Fibroblast of lung (primary cell): ENCODE results near the gene KCNJ13. TPM values are rescaled to one million over a fixed set of nuclear protein-coding genes. Genes with fewer than 3 reads are reported as not detected.

Source experiments
- DNase-seq, 2 donors: peaks; one replicate each; pipeline versions ENCODE4 v3.0.0 to v3.0.0-alpha.2; 2010; ENCODE audit warnings: low read depth in 2 of 2
- H2AFZ ChIP-seq: 2 replicates; pipeline ENCODE4 v1.5.1; 2012; ENCODE audit warnings: low read length, control low read depth, inconsistent platforms
- H3K27ac ChIP-seq: 2 replicates; pipeline ENCODE4 v1.5.1; 2011; ENCODE audit warnings: low read length, control low read depth; ENCODE audit not compliant: insufficient read depth
- H3K27me3 ChIP-seq: 2 replicates; pipeline ENCODE4 v1.5.1; 2011; ENCODE audit warnings: mild to moderate bottlenecking, low read length; ENCODE audit not compliant: control insufficient read depth, insufficient read depth
- H3K36me3 ChIP-seq: 2 replicates; pipeline ENCODE4 v1.5.1; 2011; ENCODE audit warnings: low read length; ENCODE audit not compliant: control insufficient read depth, insufficient read depth
- H3K4me1 ChIP-seq: 2 replicates; pipeline ENCODE4 v1.5.1; 2011; ENCODE audit warnings: low read length; ENCODE audit not compliant: control insufficient read depth, insufficient read depth; ENCODE audit errors: extremely low read depth
- H3K4me2 ChIP-seq: 2 replicates; pipeline ENCODE4 v1.5.1; 2011; ENCODE audit warnings: low read length, control low read depth; ENCODE audit not compliant: insufficient read depth; ENCODE audit errors: extremely low read depth
- H3K4me3 ChIP-seq, 4 experiments: fragments of 200-600 bp in 1 of 4; sonication (generic) in 1 of 4; replicated peaks in 1 of 4; 2 replicates each; pipeline ENCODE4 v1.5.1; 2011 to 2016; ENCODE audit warnings: low read length in 4 of 4, low read depth in 3 of 4, mild to moderate bottlenecking in 3 of 4, control low read depth in 2 of 4, inconsistent platforms in 1 of 4, mixed read lengths in 1 of 4; ENCODE audit not compliant: insufficient read depth in 1 of 4; ENCODE audit errors: control extremely low read depth in 1 of 4
- H3K79me2 ChIP-seq: 2 replicates; pipeline ENCODE4 v1.5.1; 2012; ENCODE audit warnings: mild to moderate bottlenecking, low read length, inconsistent platforms; ENCODE audit not compliant: control insufficient read depth, insufficient read depth
- H3K9ac ChIP-seq: 2 replicates; pipeline ENCODE4 v1.5.1; 2011; ENCODE audit warnings: mild to moderate bottlenecking, low read length, control low read depth; ENCODE audit not compliant: insufficient read depth
- H3K9me3 ChIP-seq: 2 replicates; pipeline ENCODE4 v1.5.1; 2012; ENCODE audit warnings: low read depth, low read length; ENCODE audit not compliant: control insufficient read depth, insufficient read depth
- H4K20me1 ChIP-seq: 2 replicates; pipeline ENCODE4 v1.5.1; 2011; ENCODE audit warnings: low read length; ENCODE audit not compliant: control insufficient read depth, insufficient read depth; ENCODE audit errors: extremely low read depth
- CTCF ChIP-seq, 2 donors: IDR thresholded peaks in 1 of 2; conservative IDR thresholded peaks in 1 of 2; 1 replicate in 1 of 2; 2 replicates in 1 of 2; pipeline ENCODE4 v1.5.1; 2011 to 2012; ENCODE audit warnings: low read length in 2 of 2, control low read depth in 1 of 2, inconsistent platforms in 1 of 2, low read depth in 1 of 2, mild to moderate bottlenecking in 1 of 2
- EZH2 ChIP-seq: IDR thresholded peaks from 2 replicates; pipeline ENCODE4 v1.5.1; 2012; ENCODE audit warnings: low read length, control low read depth, mild to moderate bottlenecking; ENCODE audit errors: missing control alignments
- polyA plus RNA-seq, 2 donors: library from polyadenylated mRNA; depleted of rRNA in 1 of 2; stranded (reverse) in 1 of 2; unstranded in 1 of 2; fragments of >200 nt; gene quantifications; 2 replicates each; pipeline ENCODE4 v1.2.1, GENCODE V29; 2011 to 2012; ENCODE audit warnings: missing spikeins in 1 of 2
- total RNA-seq: library from RNA; depleted of rRNA; stranded (reverse); fragments of >200 nt; gene quantifications from 2 replicates; pipeline ENCODE4 v1.2.1, GENCODE V29; 2014

KCNJ13 gene
- total and polyA plus RNA-seq, 2 donors (not counting 1 experiment from before 2014, with no cell fraction given), result not detected

- H3K4me3 ChIP-seq, result no peak overlapping the region
- DNase-seq, result no peak
- H3K4me1 ChIP-seq, result no peaks in the 10 kb centered on the region
- H3K4me2 ChIP-seq, result no peak overlapping the region
- no peaks in the 10 kb centered on the region for H3K9me3 ChIP-seq
- H3K9ac ChIP-seq, result no peak overlapping the region
- TF ChIP-seq EZH2 (no peak), CTCF (conservative IDR thresholded peaks at IDR 0.05 in 1 of 2, IDR thresholded peaks at IDR 0.05 in 1 of 2; ENCODE audit: low read depth in 1 of 2, low read length in 2 of 2) (no peak)
- H3K36me3 ChIP-seq, result peaks cover 3% of the 10 kb centered on the region
- H4K20me1 ChIP-seq, result no peaks in the 10 kb centered on the region
- no peak overlapping the region for H3K27ac ChIP-seq
- no peaks in the 10 kb centered on the region for H3K27me3 ChIP-seq
- H2AFZ ChIP-seq, result no peak overlapping the region
- no peaks in the 10 kb centered on the region for H3K79me2 ChIP-seq
Observed at GRCh38 chr2:232750135-232750671, 26.2 kb downstream of the KCNJ13 start.

- no peaks in the 10 kb centered on the region for H3K9me3 ChIP-seq
- H3K9ac ChIP-seq, result no peak overlapping the region
- DNase-seq, result no peak
- H3K36me3 ChIP-seq, result peaks cover 3% of the 10 kb centered on the region
- H4K20me1 ChIP-seq, result no peaks in the 10 kb centered on the region
- no peak overlapping the region for H2AFZ ChIP-seq
- H3K79me2 ChIP-seq, result no peaks in the 10 kb centered on the region
- H3K4me3 ChIP-seq, result no peak overlapping the region
- H3K27ac ChIP-seq, result no peak overlapping the region
- H3K27me3 ChIP-seq, result no peaks in the 10 kb centered on the region
- no peak for TF ChIP-seq CTCF (conservative IDR thresholded peaks at IDR 0.05 in 1 of 2, IDR thresholded peaks at IDR 0.05 in 1 of 2; ENCODE audit: low read depth in 1 of 2, low read length in 2 of 2)
- TF ChIP-seq EZH2, result no peak
- H3K4me2 ChIP-seq, result no peak overlapping the region
- no peaks in the 10 kb centered on the region for H3K4me1 ChIP-seq
Observed at GRCh38 chr2:232749331-232749730, 27.0 kb downstream of the KCNJ13 start.

- H3K4me1 ChIP-seq, result no peaks in the 10 kb centered on the region
- no peak overlapping the region for H3K27ac ChIP-seq
- H3K9me3 ChIP-seq, result no peaks in the 10 kb centered on the region
- H2AFZ ChIP-seq, result no peak overlapping the region
- no peaks in the 10 kb centered on the region for H4K20me1 ChIP-seq
- H3K9ac ChIP-seq, result no peak overlapping the region
- H3K27me3 ChIP-seq, result no peaks in the 10 kb centered on the region
- H3K79me2 ChIP-seq, result no peaks in the 10 kb centered on the region
- TF ChIP-seq CTCF (conservative IDR thresholded peaks at IDR 0.05 in 1 of 2, IDR thresholded peaks at IDR 0.05 in 1 of 2; ENCODE audit: low read depth in 1 of 2, low read length in 2 of 2) (no peak), EZH2 (no peak)
- H3K4me2 ChIP-seq, result no peak overlapping the region
- H3K4me3 ChIP-seq, result no peak overlapping the region
- DNase-seq, result no peak
- peaks cover 3% of the 10 kb centered on the region for H3K36me3 ChIP-seq
Observed at GRCh38 chr2:232748038-232748437, 28.3 kb downstream of the KCNJ13 start.
